HG03196 (cell line): ENCODE measurements around the gene WNT4.

Experiments used
- ATAC-seq: cut with Tn5 transposase; IDR thresholded peaks from one replicate; pipeline ENCODE4 v1.9.1; 2021; ENCODE audit not compliant: unreplicated experiment

The WNT4 gene

DNA sequence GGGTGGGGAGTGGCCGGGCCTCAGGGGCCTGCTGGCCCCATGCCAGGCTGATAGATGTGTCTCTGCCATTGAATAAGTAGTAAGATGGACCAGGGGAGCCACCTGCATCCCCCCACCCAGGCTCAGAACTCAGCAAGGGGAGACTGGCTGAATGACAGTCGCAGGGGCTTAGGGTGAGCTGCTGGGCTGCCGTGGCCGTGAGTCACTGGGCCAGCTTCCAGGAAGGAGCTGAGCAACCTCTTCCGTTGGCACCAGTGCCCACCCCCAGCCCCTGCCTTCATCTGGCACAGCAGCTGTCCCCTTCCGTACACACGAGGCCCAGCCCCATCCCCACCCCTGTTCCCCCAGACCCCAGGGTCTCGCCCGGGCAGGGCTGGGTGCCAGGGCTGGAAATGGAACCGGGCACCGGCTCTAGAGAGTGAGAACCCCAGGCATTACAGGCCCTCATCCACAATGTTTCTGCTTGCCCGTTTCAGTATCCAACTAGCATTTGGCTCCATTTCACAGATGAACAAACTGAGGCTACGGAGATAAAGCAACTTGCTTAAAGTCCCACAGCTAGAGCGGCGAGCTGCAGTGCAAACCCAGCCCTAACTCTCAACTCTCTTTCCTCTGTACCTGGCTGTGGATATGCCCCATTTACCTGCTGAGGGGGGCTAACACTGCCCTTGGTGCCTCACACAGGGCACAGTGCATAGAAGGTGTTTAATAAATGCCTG, 10.2 kb downstream of the WNT4 start:
- no peak for ATAC-seq

GRCh38 chr1:22131875-22132486, 10.9 kb downstream of the WNT4 start:
- no peak for ATAC-seq

DNA sequence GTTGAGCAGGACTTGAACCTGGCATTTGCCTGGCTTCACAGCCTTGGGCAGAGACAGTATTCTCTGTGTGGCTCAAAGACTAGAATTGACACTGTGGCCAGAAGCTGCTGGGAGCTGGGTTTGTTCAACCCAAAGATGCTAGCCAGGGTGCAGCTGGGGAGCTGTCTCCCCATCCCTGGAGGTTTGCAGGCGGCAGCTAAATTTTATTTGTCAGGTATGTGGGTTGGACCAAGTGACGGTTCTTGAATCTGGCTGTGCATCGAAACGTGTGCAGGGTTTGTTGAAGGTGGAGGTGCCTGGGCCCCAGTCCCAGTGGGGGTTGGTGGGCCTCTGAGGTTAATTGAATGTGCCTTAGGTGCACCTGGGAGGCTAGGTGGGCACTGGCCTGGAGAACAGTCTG, 11.8 kb downstream of the WNT4 start:
- ATAC-seq, result no peak

DNA sequence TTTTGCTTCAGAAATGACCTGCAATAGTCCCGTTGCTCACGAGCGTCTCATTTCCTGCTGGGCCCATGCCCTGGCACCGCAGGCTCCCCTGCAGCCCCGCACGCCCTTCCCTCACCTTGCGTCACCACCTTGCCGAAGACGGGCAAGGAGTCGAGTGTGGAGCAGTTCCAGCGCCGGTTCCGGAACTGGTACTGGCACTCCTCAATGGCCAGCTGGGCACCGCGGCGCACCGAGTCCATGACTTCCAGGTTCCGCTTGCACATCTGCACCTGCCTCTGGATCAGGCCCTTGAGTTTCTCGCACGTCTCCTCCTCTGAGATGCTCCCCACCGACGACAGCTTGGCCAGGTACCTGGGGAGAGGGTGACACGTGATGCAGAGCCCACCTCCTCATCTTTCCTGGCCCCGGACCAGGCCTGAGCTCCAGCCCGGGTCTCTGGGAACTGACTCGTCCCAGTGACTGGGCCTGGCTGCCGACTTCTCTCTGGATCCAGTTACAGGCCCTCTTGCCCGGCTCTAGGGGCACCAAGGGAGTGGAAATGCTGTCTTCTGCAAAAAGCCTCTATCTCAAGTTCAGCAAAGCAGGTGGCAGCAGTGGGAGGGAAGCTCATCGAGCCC, 13.3 kb downstream of the WNT4 start:
- ATAC-seq, result no peak

DNA sequence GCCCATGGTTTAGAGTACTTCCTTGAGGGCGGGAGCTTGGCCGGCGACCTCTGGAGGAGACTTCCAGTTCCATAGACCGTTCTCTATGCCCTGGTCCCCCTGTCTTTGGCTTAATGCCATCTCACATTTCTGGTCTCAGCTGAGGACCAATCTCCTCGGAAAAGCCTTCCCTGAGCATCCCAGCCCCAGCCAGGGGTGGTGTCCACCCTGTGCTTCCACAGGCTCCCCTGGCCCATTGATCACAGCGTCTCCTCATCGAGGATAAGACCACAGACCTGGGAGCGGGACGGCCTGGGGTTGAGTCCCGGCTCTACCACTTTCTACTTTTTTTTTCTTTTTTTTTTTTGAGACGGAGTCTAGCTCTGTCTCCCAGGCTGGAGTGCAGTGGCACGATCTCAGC, 14.5 kb downstream of the WNT4 start:
- ATAC-seq, result no peak

- no peak for ATAC-seq
Observed at GRCh38 chr1:22127731-22128130, 15.2 kb downstream of the WNT4 start.

- no peak for ATAC-seq
Observed at GRCh38 chr1:22127248-22127647, 15.6 kb downstream of the WNT4 start.

DNA sequence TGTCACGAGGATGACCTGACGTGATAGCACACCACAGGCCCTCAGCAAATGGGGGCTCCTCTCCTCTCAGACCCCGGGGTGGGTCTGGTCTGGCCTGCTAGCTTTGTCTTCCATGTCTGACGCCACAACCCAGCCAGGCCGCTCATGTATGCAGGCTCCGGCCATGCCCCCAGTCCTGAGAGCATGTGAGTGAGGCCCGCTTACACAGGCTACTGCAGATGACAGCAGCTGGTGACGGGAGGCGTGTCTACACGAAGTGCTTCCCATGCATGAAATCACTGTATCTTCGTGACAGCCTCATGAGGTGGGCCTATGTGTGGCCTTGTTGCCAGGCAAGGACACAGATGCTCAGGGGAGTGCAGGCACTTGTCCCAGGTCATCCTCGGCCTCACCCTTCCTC, 16.4 kb downstream of the WNT4 start:
- no peak for ATAC-seq

GRCh38 chr1:22124592-22125229, 18.2 kb downstream of the WNT4 start:
- ATAC-seq, result no peak

- no peak for ATAC-seq
Observed at GRCh38 chr1:22123901-22124404, 18.9 kb downstream of the WNT4 start.

DNA sequence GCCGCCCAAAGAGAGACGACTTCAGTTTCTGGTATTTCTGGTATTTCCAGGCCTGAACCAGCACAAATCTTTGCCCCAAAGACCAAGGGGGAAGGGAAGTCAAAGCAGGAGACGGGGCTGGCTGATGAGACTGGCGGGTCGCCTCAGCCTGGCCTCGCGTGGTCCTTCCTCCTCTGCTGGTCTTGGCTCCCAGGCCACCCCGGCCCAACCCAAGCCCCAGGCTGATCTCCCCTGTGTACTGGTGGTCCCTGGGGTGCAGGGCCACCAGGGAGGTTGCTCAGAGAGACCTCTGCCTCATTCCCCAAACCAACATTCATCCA, 19.9 kb downstream of the WNT4 start:
- ATAC-seq, result no peak

DNA sequence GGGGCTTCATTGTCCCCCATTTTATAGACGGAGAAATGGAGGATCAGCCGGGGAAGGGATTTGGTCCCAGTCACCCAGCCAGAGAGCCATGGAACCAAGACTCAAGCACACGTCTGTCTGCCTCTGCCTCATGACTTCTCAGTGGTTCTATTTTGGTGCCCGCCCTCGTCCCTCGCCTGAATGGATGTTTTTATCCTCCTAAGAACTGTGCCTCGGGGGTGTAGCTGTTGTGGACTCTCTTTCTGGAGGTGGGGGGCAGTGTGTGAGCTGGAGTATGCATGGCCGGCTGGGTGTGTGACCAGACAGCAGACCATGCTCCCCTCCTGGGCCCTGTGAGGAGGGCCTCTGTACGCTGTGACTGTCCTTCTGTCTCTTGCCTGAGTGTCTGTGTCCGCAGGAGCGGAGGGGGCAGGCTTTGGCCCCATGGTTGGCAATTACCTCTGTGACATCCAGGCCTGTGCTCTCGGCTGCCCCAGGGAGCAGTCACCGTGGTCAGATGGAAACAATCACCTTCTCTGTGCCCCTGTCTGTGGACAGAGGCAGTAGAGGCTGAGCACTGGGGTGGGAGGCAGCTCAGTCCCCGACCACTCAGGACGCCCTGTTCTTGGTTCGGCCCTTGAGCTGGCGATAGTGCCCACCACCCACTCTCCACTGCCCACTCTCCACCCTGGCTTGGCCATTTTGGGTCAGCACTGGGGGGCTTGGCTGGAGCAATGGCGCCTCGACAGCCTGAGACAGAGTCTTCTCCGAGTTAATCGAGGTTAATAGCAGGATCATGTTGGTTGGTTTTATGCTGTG, 20.4 kb downstream of the WNT4 start:
- ATAC-seq, result no peak

DNA sequence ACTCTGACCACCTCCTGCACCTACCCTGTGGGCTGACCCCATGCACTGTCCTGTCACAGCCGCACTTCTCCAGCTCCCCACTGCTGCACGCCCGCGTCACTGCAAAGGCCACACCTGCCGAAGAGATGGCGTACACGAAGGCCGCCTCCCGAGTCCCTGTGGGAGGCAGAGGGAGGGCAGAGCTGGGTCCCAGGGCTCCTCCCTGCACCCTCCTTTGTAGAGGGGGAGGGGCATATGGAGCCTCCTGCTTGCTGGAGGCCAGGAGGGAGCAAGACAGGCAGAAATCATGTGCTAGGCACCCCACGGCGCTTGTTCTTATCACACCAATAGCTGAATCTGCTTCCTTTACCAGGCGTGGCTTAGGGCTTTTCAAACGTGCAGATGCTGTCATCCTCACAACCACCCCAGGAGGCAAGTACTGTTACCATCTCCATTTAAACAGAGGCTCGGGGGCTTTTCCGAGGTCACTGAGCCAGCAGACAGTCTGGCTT, 21.4 kb downstream of the WNT4 start:
- no peak for ATAC-seq

- no peak for ATAC-seq
Observed at GRCh38 chr1:22120469-22120790, 22.5 kb downstream of the WNT4 start.

- no peak for ATAC-seq
Observed at GRCh38 chr1:22119626-22120468, 23.1 kb downstream of the WNT4 start.

DNA sequence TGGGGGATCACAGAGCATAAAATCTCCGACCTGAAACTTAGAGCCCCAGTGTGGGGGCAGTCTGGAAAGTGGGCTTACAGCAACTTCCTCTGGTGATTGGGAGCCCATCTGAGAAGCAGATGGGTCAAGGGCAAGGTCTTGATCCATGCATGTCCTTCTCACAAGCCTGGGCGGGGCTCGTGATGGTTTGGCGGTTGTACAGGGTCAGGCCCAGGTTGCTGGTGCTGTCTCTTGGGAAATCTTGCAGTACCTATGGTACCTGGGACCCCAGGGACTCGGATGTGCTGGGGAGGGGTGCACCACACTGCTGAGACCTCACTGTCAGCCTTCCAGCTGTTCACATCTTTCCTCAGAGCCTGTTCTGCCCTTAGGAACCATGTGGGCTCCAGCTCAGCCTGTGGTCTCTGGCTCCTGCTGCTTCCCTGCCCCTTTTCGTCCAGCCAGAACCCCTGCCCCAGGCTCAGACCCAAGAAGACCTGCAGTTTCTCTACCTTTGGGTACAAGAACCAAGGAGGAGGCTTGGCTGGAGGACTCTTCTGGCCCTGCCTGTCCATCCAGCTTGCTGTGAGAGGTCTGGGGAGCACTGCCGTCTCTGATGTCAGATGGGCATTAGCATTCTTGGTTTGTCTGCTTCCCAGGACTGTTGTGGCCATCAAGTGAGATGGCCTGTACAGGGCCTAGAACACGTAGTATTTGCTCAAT, 24.5 kb downstream of the WNT4 start:
- no peak for ATAC-seq

- ATAC-seq, result no peak
Observed at GRCh38 chr1:22117851-22118250, 25.0 kb downstream of the WNT4 start.

GRCh38 chr1:22117238-22117637, 25.7 kb downstream of the WNT4 start:
- no peak for ATAC-seq

DNA sequence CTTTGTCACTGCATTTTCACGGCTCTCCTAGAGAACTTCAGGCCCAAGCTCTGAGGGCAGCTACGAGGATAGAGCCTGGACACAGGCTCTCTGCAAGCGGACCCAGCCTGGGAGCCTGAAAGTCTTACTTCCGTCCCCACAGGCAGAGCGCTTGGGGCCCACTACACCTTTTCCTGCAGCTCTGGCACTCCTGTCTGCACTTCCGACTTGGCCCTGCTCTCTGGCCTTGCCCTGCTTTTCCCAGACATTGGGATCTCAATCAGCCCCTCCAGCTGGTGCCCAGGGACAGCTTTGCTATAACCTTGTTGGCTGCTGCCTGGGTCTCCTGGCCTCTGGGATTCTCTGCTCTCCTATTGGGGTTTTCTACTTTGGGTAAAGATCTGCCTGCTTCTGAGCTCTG, 27.6 kb downstream of the WNT4 start:
- no peak for ATAC-seq
